CD4-positive, alpha-beta T cell treated with Interleukin-17A for 1 hour (primary cell): Measurements from ENCODE around the gene NR2F1-AS1.
A peak's percentile ranks its signal among the peaks of the same experiment; 100 is the strongest.

ENCODE experiments used
- DNase-seq: peaks from one replicate; pipeline ENCODE4 v3.0.0-alpha.2; 2020

The NR2F1-AS1 gene

GRCh38 chr5:93580927-93581445 lies at the start of gene NR2F1-AS1:
Gene NR2F1-AS1, minus strand, starts transcription at chr5:93581219.
- no peak for DNase-seq

- no peak for DNase-seq
Observed at GRCh38 chr5:93626801-93627200, 45.8 kb upstream of the NR2F1-AS1 start.

- peak; percentile 39 for DNase-seq
Observed at GRCh38 chr5:93623153-93623552, 42.1 kb upstream of the NR2F1-AS1 start.

GRCh38 chr5:93622240-93622885 lies 41.3 kb upstream of the NR2F1-AS1 start:
- DNase-seq = peak; percentile 83

- DNase-seq = no peak
Observed at GRCh38 chr5:93621327-93621798, 40.3 kb upstream of the NR2F1-AS1 start.

- peak; percentile 60 for DNase-seq
Observed at GRCh38 chr5:93620487-93621326, 39.7 kb upstream of the NR2F1-AS1 start.

GRCh38 chr5:93616538-93617174 lies 35.6 kb upstream of the NR2F1-AS1 start:
- DNase-seq = no peak

- DNase-seq = no peak
Observed at GRCh38 chr5:93612855-93613243, 31.8 kb upstream of the NR2F1-AS1 start.

GRCh38 chr5:93611976-93612854 lies 31.2 kb upstream of the NR2F1-AS1 start:
- DNase-seq = no peak

GRCh38 chr5:93611273-93611975 lies 30.4 kb upstream of the NR2F1-AS1 start:
- no peak for DNase-seq

- no peak for DNase-seq
Observed at GRCh38 chr5:93610581-93611272, 29.7 kb upstream of the NR2F1-AS1 start.

GRCh38 chr5:93609762-93610161 lies 28.7 kb upstream of the NR2F1-AS1 start:
- DNase-seq = no peak

GRCh38 chr5:93608855-93609254 lies 27.8 kb upstream of the NR2F1-AS1 start:
- DNase-seq = no peak

GRCh38 chr5:93607367-93608258 lies 26.6 kb upstream of the NR2F1-AS1 start:
- peak; percentile 61 for DNase-seq

- no peak for DNase-seq
Observed at GRCh38 chr5:93606382-93606752, 25.3 kb upstream of the NR2F1-AS1 start.

- DNase-seq = no peak
Observed at GRCh38 chr5:93604644-93605515, 23.9 kb upstream of the NR2F1-AS1 start.

- DNase-seq = no peak
Observed at GRCh38 chr5:93603793-93604643, 23.0 kb upstream of the NR2F1-AS1 start.
